CD4-positive, alpha-beta memory T cell (primary cell): ENCODE results near the gene NOSIP. TPM values are rescaled to one million over a fixed set of nuclear protein-coding genes. Genes with fewer than 3 reads are reported as not detected.

Experiments used
- CTCF ChIA-PET: fragments of 350-600 bp; sonication (Branson Sonifier 250); formaldehyde crosslinking; loops from one replicate; lab custom pipeline; 2021; ENCODE audit warnings: inconsistent platforms; ENCODE audit not compliant: partially characterized antibody; lab: Charles Lee
- POLR2A ChIA-PET: fragments of 350-600 bp; sonication (Branson Sonifier 250); formaldehyde crosslinking; loops from one replicate; lab custom pipeline; 2021; ENCODE audit not compliant: partially characterized antibody; lab: Charles Lee
- DNase-seq, 5 donors: peaks; one replicate each; pipeline versions ENCODE4 v3.0.0 to v3.0.0-alpha.2; 2020 to 2022; ENCODE audit warnings: mixed read lengths in 1 of 5
- H3K27ac ChIP-seq: one replicate; pipeline ENCODE4 v1.7.0; 2013; ENCODE audit warnings: low read depth, low read length
- H3K27me3 ChIP-seq: 2 replicates; pipeline ENCODE4 v1.7.0; 2013; ENCODE audit warnings: mild to moderate bottlenecking, low read length, moderate library complexity; ENCODE audit not compliant: insufficient read depth
- H3K36me3 ChIP-seq: 2 replicates; pipeline ENCODE4 v1.7.0; 2013; ENCODE audit warnings: mild to moderate bottlenecking, low read length, moderate library complexity; ENCODE audit not compliant: insufficient read depth
- H3K4me1 ChIP-seq: 2 replicates; pipeline ENCODE4 v1.7.0; 2013; ENCODE audit warnings: mild to moderate bottlenecking, low read length, moderate library complexity; ENCODE audit not compliant: insufficient read depth
- H3K4me3 ChIP-seq, 2 donors: one replicate each; pipeline ENCODE4 v1.7.0; 2013; ENCODE audit warnings: low read length in 2 of 2, mild to moderate bottlenecking in 1 of 2
- H3K9me3 ChIP-seq, 2 donors: one replicate each; pipeline ENCODE4 v1.7.0; 2013; ENCODE audit warnings: low read length in 2 of 2, control low read depth in 1 of 2; ENCODE audit not compliant: control insufficient read depth in 1 of 2
- H3K27ac Mint-ChIP-seq, 7 donors: one replicate each; pipeline ENCODE4 v1.8.0; 2020 to 2021; ENCODE audit warnings: mixed read lengths in 7 of 7, mild to moderate bottlenecking in 6 of 7, inconsistent platforms in 3 of 7, moderate library complexity in 3 of 7
- H3K27me3 Mint-ChIP-seq, 2 donors: one replicate each; pipeline ENCODE4 v1.8.0; 2020 to 2021; ENCODE audit warnings: mixed read lengths in 2 of 2
- H3K36me3 Mint-ChIP-seq, 2 donors: one replicate each; pipeline ENCODE4 v1.8.0; 2020 to 2021; ENCODE audit warnings: mixed read lengths in 2 of 2, inconsistent platforms in 1 of 2, mild to moderate bottlenecking in 1 of 2
- H3K4me1 Mint-ChIP-seq, 4 donors: one replicate each; pipeline ENCODE4 v1.8.0; 2020 to 2021; ENCODE audit warnings: mixed read lengths in 4 of 4, mild to moderate bottlenecking in 1 of 4
- H3K4me3 Mint-ChIP-seq, 8 donors: one replicate each; pipeline ENCODE4 v1.8.0; 2020 to 2021; ENCODE audit warnings: mixed read lengths in 8 of 8, mild to moderate bottlenecking in 7 of 8, moderate library complexity in 6 of 8, inconsistent platforms in 3 of 8
- H3K9me3 Mint-ChIP-seq, 8 donors: one replicate each; pipeline ENCODE4 v1.8.0; 2020 to 2021; ENCODE audit warnings: mixed read lengths in 8 of 8, mild to moderate bottlenecking in 5 of 8, inconsistent platforms in 3 of 8, moderate library complexity in 1 of 8
- intact Hi-C: fragments of 100-400 bp; cut with micrococcal nuclease; formaldehyde crosslinking; loops from one replicate; pipeline ENCODE4 v1.15.1; 2023
- polyA plus RNA-seq, 2 donors: library from polyadenylated mRNA; unstranded; fragments of 300-500 nt; fragmentation: Illumina TruSeq; gene quantifications; one replicate each; pipeline ENCODE4 v1.2.3, GENCODE V29; 2021
- total RNA-seq, 2 experiments: library from RNA; stranded (reverse); gene quantifications; one replicate each; pipeline ENCODE4 v1.2.3, GENCODE V29; 2021

NOSIP gene
- total and polyA plus RNA-seq, 4 experiments from 2014 or later, result 177 to 674 (median 421) TPM

DNA sequence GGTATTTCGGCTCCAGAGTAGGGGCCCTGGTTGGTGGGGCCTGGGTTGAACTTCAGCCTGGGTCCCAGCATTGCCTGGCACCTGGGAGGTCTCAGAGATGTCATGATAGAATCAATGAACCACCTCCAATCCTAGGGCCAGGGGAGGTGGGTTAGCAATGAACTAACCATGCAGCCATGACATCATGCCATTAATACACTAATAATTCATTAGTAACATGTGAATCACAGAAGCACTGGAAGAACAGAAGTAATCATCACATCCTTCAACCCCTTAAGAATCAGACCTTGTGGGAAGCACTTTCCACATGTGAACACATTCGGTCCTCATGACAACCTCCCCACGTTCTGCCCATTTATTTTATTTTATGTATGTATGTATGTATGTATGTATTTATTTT is 6.9 kb downstream of the NOSIP start:
- H3K4me3 Mint-ChIP-seq, result peak overlapping the region in 1 of 8 donors; percentile 17
- CTCF ChIA-PET, result interaction anchor here (0.6 to 7.0 kb wide), 6 partner anchors 23 to 347 kb away, joined by 3 to 299 read pairs (median 4); partner anchors contain the start of gene PRMT1
- H3K27ac Mint-ChIP-seq, result peak overlapping the region in 5 of 7 donors; percentile 18 to 84 (median 59)
- peaks cover 9% of the 10 kb centered on the region for H3K36me3 ChIP-seq
- peaks cover 0 to 2% (median 0%) of the 10 kb centered on the region in 8 donors for H3K9me3 Mint-ChIP-seq
- H3K36me3 Mint-ChIP-seq, result peaks cover 0 to 38% of the 10 kb centered on the region in 2 donors
- H3K4me1 Mint-ChIP-seq, result peaks cover 24 to 54% (median 34%) of the 10 kb centered on the region in 4 donors
- no peak overlapping the region for H3K4me3 ChIP-seq
- no peak overlapping the region for H3K27ac ChIP-seq
- H3K27me3 ChIP-seq, result no peaks in the 10 kb centered on the region
- intact Hi-C loops, result no loop called here
- H3K4me1 ChIP-seq, result peaks cover 41% of the 10 kb centered on the region
- POLR2A ChIA-PET, result interaction anchor here (0.6 to 5.2 kb wide), 3 partner anchors 28 to 104 kb away, joined by 4 to 51 read pairs (median 4); partner anchors contain the start of gene PRMT1
- DNase-seq, result no peak
- no peaks in the 10 kb centered on the region for H3K27me3 Mint-ChIP-seq
- H3K9me3 ChIP-seq, result no peaks in the 10 kb centered on the region

DNA sequence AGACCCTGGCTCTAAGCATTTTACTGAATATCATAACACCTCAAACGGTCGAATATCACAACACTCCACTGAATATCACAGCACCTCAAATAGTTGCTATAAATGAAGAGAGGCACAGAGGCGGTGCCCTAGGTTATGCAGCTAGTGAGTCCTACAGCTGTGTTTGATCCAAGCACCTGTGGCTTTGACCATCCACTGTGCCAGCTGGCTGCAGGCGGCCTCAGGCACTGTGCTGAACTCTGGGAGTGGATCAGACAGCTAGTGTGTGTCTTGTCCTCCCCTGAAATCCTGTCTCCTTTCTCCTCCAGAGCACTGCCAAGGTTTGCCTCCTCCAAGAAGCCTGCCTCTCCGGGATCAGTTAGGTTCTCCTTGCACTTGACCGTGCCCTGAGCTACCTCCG is 7.3 kb downstream of the NOSIP start:
- Histone ChIP-seq H3K36me3 (peaks cover 9% of the 10 kb centered on the region), H3K9me3 (no peaks in the 10 kb centered on the region), H3K4me1 (peaks cover 41% of the 10 kb centered on the region), H3K4me3 (no peak overlapping the region), H3K27ac (no peak overlapping the region), H3K27me3 (no peaks in the 10 kb centered on the region)
- intact Hi-C loops, result no loop called here
- Mint-ChIP-seq H3K36me3 (peaks cover 0 to 38% of the 10 kb centered on the region in 2 donors), H3K27ac (peak overlapping the region in 4 of 7 donors; percentile 30 to 84 (median 56)), H3K4me3 (peak overlapping the region in 1 of 8 donors; percentile 17), H3K4me1 (peaks cover 27 to 54% (median 36%) of the 10 kb centered on the region in 4 donors), H3K9me3 (peaks cover 0 to 2% (median 0%) of the 10 kb centered on the region in 8 donors), H3K27me3 (no peaks in the 10 kb centered on the region)
- ChIA-PET POLR2A (interaction anchor here (1.1 to 17.3 kb wide), 4 partner anchors 19 to 104 kb away, joined by 3 to 629 read pairs (median 28); partner anchors contain the start of genes PRMT1 and SCAF1), CTCF (interaction anchor here (0.6 to 7.0 kb wide), 7 partner anchors 23 to 347 kb away, joined by 3 to 299 read pairs (median 4); partner anchors contain the start of gene PRMT1)
- no peak for DNase-seq

DNA sequence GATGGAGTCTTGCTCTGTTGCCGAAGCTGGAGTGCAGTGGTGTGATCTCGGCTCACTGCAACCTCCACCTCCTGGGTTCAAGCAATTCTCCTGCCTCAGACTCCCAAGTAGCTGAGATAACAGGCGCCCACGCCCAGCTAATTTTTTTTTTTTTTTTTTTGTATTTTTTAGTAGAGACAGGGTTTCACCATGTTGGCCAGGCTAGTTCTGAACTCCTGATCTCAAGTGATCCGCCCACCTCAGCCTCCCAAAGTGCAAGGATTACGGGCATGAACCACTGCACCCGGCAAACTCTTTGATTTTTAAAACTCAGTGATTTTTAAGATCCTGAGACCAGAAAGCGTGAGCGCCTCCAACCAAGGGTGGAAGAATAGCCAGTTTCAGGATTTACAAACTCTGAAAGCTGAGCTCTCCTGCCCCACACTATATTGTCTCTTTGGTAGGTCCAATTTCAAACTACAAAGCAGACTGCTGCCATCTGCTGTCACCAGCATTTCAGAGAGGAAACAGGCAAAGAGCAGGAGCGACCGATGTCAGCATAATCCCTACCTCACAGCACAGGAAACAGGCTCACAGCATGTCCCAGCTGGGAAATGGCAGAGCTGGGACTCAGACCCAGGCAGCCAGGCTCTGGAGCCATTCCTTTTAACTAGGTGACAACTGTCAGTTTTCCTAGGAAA is 9.2 kb downstream of the NOSIP start:
- Mint-ChIP-seq H3K27me3 (no peaks in the 10 kb centered on the region), H3K27ac (peak overlapping the region; percentile 48 to 94 (median 90)), H3K9me3 (peaks cover 0 to 2% (median 0%) of the 10 kb centered on the region in 8 donors), H3K36me3 (peaks cover 0 to 30% of the 10 kb centered on the region in 2 donors), H3K4me1 (peaks cover 33 to 56% (median 42%) of the 10 kb centered on the region in 4 donors), H3K4me3 (peak overlapping the region in 3 of 8 donors; percentile 21 to 50 (median 39))
- ChIA-PET POLR2A (interaction anchor here (0.6 to 17.3 kb wide), 18 partner anchors 9 to 110 kb away, joined by 3 to 629 read pairs (median 9); partner anchors contain the start of genes FLT3LG, NOSIP, PRMT1 and PRRG2), CTCF (interaction anchor here (0.7 to 7.0 kb wide), 25 partner anchors 9 to 345 kb away, joined by 3 to 299 read pairs (median 6); partner anchors contain the start of genes FCGRT, FLT3LG, NOSIP and PRMT1)
- peak in 3 of 5 donors; percentile 51 to 55 (median 52) for DNase-seq
- Histone ChIP-seq H3K4me1 (peaks cover 56% of the 10 kb centered on the region), H3K9me3 (no peaks in the 10 kb centered on the region), H3K4me3 (no peak overlapping the region), H3K36me3 (peaks cover 7% of the 10 kb centered on the region), H3K27me3 (no peaks in the 10 kb centered on the region), H3K27ac (no peak overlapping the region)
- intact Hi-C loops, result loop anchor here (1.0 kb wide), 6 partner anchors 18 to 179 kb away; partner anchors contain the start of gene FLT3LG

DNA sequence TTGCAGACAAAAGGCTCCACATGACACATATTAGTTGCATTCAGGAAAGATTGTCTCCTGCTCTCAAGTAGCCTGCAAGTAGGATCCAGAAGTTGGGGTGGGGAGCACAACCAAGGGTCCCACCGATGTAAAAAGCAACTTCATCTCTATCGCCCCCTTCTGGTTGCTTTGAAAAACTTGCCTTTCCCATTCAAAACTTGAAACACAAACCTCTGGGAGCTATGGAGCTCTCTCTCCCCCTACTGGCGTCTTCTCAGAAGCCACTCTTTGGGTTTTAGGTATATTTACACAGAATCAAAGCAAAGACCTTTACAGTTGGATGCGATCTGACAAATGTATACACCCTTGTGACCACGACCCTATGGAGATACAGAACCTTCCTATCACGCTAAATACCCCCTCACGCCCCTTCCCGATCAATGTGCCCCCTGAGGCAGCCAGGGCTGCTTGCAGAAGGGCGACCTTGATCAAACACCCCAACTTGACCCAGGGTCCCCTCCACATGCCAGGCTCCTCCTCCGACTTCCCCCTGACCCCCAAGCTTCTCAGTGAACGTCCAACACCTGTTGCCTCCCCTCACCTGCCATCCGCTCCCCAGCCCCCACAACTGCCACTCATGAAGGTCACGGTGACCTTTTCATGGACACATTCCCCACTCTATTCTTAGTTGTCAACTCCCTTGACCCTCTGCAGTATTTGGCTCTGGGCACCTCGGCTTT is 10.1 kb downstream of the NOSIP start:
- no peak overlapping the region for H3K27ac ChIP-seq
- intact Hi-C loops, result loop anchor here (1.0 kb wide), 5 partner anchors 17 to 178 kb away; partner anchors contain the start of gene FLT3LG
- H3K9me3 ChIP-seq, result no peaks in the 10 kb centered on the region
- ChIA-PET POLR2A (interaction anchor here (0.6 to 17.3 kb wide), 17 partner anchors 10 to 307 kb away, joined by 3 to 629 read pairs (median 10); partner anchors contain the start of genes AKT1S1, FLT3LG, NOSIP and PRMT1), CTCF (interaction anchor here (0.6 to 7.0 kb wide), 29 partner anchors 9 to 345 kb away, joined by 3 to 299 read pairs (median 6); partner anchors contain the start of genes FCGRT, FLT3LG, NOSIP and PRMT1)
- H3K4me1 Mint-ChIP-seq, result peaks cover 34 to 64% (median 47%) of the 10 kb centered on the region in 4 donors
- H3K4me3 Mint-ChIP-seq, result peak overlapping the region; percentile 68 to 91 (median 78)
- H3K9me3 Mint-ChIP-seq, result peaks cover 0 to 2% (median 0%) of the 10 kb centered on the region in 8 donors
- H3K36me3 Mint-ChIP-seq, result peaks cover 1 to 25% of the 10 kb centered on the region in 2 donors
- H3K4me1 ChIP-seq, result peaks cover 64% of the 10 kb centered on the region
- no peaks in the 10 kb centered on the region for H3K27me3 Mint-ChIP-seq
- no peak overlapping the region for H3K4me3 ChIP-seq
- peak overlapping the region; percentile 90 to 98 (median 95) for H3K27ac Mint-ChIP-seq
- DNase-seq, result peak; percentile 82 to 85 (median 84)
- H3K27me3 ChIP-seq, result no peaks in the 10 kb centered on the region
- peaks cover 3% of the 10 kb centered on the region for H3K36me3 ChIP-seq

DNA sequence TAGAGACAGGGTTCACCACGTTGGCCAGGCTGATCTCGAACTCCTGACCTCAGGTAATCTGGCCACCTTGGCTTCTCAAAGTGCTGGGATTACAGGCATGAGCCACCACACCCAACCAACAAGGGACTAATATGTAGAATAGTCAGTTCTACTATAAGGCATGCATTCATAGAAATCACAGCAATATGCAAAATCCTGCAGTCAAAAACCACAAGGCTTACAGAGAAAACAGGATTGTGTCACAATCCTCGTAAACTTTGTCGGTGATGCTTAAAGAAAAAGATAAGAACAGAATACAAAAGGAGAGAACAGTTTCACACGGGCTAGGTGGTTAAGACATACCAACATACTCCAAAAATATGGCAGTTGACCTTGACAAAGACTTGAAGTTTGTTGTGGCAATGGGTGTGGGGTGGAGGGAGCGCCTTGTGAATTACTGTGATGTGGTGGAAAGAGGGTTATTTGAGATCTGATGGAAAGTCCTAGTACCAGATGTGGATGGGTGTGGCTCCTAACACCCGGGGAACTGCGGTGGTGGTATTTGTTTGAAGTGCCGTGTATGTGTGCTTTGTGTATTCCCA is 12.4 kb downstream of the NOSIP start:
- peak overlapping the region; percentile 48 to 90 (median 78) for H3K4me3 Mint-ChIP-seq
- H3K27ac ChIP-seq, result peak overlapping the region; percentile 53
- no peaks in the 10 kb centered on the region for H3K27me3 ChIP-seq
- peaks cover 87% of the 10 kb centered on the region for H3K4me1 ChIP-seq
- ChIA-PET POLR2A (interaction anchor here (0.6 to 17.3 kb wide), 14 partner anchors 14 to 116 kb away, joined by 3 to 629 read pairs (median 6); partner anchors contain the start of genes FLT3LG, PIH1D1, RCN3 and RPL13A), CTCF (interaction anchor here (0.6 to 11.5 kb wide), 13 partner anchors 8 to 265 kb away, joined by 3 to 299 read pairs (median 13); partner anchors contain the start of genes FLT3LG and PRMT1)
- H3K36me3 ChIP-seq, result no peaks in the 10 kb centered on the region
- peak; percentile 92 to 97 (median 95) for DNase-seq
- peak overlapping the region in 1 of 2 donors; percentile 5 for H3K4me3 ChIP-seq
- H3K9me3 Mint-ChIP-seq, result peaks cover 0 to 2% (median 0%) of the 10 kb centered on the region in 8 donors
- H3K27ac Mint-ChIP-seq, result peak overlapping the region; percentile 90 to 99 (median 97)
- no peaks in the 10 kb centered on the region for H3K27me3 Mint-ChIP-seq
- H3K4me1 Mint-ChIP-seq, result peaks cover 46 to 75% (median 62%) of the 10 kb centered on the region in 4 donors
- no peaks in the 10 kb centered on the region for H3K9me3 ChIP-seq
- peaks cover 9 to 11% of the 10 kb centered on the region in 2 donors for H3K36me3 Mint-ChIP-seq
- intact Hi-C loops, result loop anchor here (1.0 kb wide), 1 partner anchor 8 kb away; no protein-coding TSS in a partner anchor

DNA sequence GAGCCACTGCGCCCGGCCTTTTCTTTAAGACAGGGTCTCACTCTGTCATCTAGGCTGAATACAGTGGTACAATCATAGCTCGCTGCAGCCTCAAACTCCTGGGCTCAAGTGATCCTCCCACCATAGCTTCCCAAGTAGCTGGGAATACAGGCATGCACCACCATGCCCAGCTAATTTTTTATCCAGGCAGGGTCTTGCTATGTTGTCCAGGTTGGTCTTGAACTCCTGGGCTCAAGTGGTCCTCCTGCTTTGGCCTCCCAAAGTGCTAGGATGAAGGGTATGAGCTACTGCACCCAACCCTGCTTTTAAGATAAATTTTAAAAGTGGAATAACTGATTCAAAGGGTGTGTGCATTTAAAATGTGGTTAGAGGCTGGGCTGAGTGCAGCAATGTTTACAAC is 14.1 kb downstream of the NOSIP start:
- no peaks in the 10 kb centered on the region for H3K36me3 ChIP-seq
- H3K27ac Mint-ChIP-seq, result peak overlapping the region; percentile 52 to 98 (median 93)
- H3K4me1 ChIP-seq, result peaks cover 98% of the 10 kb centered on the region
- peaks cover 7 to 13% of the 10 kb centered on the region in 2 donors for H3K36me3 Mint-ChIP-seq
- no peak overlapping the region for H3K4me3 ChIP-seq
- ChIA-PET CTCF (interaction anchor here (0.7 to 11.5 kb wide), 10 partner anchors 8 to 105 kb away, joined by 3 to 179 read pairs (median 4); no protein-coding TSS in a partner anchor), POLR2A (interaction anchor here (0.6 to 17.3 kb wide), 7 partner anchors 13 to 110 kb away, joined by 3 to 629 read pairs (median 5); partner anchors contain the start of gene PRMT1)
- H3K27me3 ChIP-seq, result no peaks in the 10 kb centered on the region
- no peak overlapping the region for H3K27ac ChIP-seq
- H3K9me3 ChIP-seq, result no peaks in the 10 kb centered on the region
- H3K4me1 Mint-ChIP-seq, result peaks cover 52 to 87% (median 71%) of the 10 kb centered on the region in 4 donors
- no peak for DNase-seq
- H3K27me3 Mint-ChIP-seq, result no peaks in the 10 kb centered on the region
- intact Hi-C loops, result no loop called here
- peak overlapping the region in 7 of 8 donors; percentile 36 to 69 (median 54) for H3K4me3 Mint-ChIP-seq
- peaks cover 0 to 2% (median 0%) of the 10 kb centered on the region in 8 donors for H3K9me3 Mint-ChIP-seq
